ENCODE results near the gene SPATS2.
"Not testable (repeated sequence)": the region's sequence is repeated elsewhere in the genome, so short reads cannot be mapped to it uniquely, and the experiment has no call there.

Gene SPATS2

DNA sequence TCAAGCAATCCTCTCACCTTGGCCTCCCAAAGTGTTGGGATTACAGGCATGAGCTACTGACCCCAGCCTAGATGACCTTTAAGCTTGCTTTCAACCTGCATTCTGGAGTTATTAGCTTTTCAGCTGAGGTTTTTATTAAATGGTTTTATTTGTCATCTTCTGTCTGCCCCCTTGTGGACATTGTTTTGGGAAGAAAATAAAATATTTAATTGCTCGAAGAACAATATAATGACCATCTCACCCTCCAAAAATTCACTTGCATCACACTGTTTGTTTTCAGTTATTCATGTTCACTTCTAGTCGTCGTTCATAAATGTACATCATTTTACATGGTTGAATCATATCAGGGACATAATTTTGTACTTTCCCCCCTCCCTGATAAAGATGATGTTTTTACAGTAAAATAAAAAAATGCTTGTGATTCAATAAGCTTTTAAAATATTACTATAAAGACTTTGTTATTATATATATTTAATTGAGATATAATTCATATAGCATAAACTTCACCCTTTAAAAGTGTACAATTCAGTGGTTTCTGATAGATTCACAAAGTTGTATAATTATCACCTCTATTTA, 10.1 kb upstream of the SPATS2 start:
- DNase-seq: no peak

DNA sequence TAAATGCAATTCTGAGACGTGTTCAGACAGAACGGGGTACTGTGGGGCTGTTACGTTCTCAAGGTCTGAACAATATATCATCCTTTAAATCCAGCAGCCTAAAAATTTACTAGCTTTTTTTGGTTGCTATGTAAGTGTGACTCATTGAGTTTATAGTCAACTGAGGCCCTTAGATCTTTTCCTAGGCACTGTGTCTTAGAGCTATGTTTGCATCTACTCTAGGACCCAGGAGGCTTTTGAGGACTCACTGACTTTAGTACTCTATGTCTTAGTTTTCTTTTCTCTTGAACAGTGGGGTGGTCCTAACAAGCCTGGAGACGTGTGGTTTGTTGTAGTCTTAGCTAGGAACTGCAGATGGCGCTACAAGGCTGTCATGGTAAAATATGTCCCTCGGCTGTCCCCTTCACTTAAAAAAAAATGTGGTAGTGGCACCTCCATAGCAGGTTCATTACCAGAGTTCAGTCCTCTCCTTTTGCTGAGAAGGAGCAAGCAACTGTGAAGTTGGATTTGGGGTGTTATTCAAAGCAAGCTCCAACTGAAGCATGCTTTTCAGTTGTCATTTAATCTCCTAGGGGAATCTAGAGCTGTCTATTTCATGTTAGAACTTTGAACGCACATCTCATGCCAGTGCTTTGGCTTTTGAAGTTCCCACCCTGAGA, 8.7 kb upstream of the SPATS2 start:
- DNase-seq: no peak

DNA sequence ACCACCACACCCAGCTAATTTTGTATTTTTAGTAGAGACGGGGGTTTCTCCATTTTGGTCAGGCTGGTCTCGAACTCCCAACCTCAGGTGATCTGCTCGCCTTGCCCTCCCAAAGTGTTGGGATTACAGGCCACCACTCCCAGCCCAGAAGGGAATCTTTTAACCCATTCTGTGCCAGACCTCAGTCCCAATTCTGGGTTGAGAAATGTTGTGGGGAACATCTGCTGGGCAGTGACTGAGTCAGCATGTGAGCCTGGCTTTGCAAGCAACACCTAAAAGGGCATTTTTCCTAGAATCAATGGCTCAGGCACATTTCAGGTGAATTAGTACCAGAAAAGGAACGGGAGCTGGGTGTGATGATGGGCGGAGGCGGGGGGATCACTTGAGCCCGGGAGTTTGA, 7.6 kb upstream of the SPATS2 start:
- no peak for DNase-seq

DNA sequence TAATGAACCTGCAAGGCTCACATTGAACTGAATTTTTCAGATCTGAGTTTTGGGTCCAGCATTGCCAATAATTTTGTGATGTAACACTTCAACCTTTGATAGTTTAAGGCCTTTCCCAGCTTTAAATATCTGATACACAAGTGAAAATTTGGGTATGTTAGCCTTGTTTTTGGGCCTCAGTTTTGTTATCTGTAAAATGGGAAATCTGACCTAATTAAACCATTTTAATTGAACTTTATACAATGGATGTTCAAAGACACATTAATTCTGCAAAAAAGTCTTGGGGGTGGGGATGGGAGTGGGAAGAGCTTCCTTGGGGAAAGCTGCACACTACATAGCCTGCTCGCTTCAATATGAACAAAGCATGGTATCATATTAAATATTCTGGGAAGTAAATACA, 5.2 kb upstream of the SPATS2 start:
- DNase-seq: no peak

DNA sequence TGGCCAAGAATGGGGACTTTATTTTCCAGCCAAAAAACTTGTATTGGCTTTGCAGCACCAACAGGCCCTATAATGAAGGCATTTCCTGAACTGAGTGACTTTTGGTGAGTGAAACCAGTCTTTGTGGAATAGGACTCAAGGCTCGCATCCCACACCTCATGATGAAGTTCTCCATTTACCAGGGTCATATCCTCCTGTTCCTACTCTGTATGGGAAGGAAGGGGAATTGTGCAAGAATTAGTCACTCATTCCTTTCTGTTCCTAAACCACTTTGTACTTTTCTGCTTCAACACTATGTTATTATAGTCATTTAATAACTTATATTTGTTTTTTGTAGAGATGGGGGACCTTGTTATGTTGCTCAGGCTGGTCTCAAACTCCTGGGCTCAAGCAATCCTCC, 2.3 kb upstream of the SPATS2 start:
- DNase-seq: no peak

DNA sequence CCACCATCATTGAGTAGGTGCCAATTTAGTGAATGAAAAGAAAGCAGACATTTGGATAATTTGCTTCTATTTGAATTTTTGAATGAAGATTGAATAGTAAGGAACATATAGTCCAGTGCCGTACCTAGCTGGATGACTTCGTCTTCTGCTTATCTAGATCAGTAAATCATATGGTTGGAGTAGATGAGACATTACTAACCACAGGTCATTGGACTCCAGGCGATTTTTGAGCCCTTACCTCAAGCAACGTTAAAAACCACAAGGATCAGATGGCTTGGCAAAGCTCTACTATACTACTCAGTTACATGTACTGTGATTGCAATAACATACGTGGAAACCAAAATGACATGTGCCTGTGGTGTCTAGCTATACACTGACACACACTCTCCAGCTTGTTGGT, 1.7 kb upstream of the SPATS2 start:
- DNase-seq: no peak

DNA sequence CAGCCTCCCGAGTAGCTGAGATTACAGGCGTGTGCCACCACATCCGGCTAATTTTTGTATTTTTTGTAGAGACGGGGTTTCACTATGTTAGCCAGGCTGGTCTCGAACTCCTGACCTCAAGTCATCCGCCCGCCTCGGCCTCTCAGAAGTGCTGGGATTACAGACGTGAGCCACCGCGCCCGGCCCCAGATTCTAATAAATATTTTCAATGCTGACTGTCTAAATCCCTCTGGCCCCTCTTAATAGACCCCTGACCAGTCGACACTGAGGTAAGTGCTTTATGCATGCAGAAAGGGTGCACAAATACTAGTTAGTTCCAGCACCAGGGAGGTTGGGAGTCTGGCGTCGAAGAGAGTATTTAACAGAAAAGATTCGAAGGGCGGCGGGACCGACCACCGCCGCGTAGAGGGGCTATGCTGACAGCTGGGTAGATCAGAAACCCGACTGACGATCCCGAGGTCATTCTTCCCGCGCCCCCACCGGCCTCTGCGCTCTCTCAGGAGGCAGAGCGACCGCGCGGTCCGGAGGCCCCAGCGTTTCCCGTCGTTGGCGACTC, 1.1 kb upstream of the SPATS2 start:
- no peak for DNase-seq

DNA sequence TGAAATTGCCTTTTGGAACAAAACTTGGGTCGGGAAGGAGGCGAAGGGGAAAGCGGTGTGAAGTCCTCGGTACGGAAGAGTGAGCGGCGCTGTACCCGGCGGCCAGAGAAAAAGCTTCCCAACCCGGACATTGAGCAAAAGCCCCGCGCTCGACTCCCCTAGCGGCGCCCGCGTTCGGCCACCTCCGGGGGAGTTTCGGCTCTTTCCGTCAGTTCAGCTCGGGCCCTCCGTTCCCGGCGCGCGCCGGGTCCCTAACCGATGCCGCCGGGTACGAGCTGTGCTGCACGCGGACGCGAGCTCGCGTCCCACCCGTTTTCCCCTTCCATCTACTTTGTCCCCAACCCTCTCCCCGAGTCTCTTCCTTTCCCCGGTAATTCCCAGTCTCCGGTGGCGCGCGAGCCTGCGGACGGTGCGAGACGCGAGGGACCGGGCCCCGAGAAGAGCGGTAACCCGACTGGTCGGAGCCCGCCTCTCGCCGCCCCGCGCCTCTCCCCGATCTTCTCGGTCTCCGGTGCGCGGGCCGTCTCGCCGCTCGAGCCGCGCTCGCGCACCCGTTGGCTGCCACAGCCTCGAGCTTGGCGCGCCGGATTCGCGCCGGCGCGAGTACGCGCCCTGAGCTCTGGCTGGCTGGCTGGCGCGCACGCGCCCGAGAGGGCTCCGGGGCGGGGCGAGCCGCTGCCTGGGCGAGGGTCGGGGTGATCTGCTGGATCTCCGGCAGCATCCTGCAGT, 446 bp upstream of the SPATS2 start:
- peak; percentile 90 for DNase-seq

DNA sequence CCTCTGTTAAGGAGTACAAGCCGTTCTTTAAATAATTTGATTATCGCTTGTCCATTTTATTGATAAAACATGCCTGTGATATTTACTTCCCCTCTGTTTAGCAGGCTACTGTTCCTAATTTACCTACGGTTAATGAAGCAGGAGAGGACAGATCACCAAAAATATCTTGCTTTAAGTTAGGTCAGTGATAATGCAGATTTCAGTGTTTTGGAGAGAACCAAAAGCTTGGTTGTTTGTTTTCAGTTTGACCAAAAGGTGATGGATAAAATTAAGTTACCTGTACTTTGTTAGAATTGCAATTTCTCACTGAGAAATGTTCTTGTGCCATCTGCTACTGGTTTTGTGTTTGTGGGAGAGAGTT, 958 bp downstream of the SPATS2 start:
- DNase-seq: no peak

DNA sequence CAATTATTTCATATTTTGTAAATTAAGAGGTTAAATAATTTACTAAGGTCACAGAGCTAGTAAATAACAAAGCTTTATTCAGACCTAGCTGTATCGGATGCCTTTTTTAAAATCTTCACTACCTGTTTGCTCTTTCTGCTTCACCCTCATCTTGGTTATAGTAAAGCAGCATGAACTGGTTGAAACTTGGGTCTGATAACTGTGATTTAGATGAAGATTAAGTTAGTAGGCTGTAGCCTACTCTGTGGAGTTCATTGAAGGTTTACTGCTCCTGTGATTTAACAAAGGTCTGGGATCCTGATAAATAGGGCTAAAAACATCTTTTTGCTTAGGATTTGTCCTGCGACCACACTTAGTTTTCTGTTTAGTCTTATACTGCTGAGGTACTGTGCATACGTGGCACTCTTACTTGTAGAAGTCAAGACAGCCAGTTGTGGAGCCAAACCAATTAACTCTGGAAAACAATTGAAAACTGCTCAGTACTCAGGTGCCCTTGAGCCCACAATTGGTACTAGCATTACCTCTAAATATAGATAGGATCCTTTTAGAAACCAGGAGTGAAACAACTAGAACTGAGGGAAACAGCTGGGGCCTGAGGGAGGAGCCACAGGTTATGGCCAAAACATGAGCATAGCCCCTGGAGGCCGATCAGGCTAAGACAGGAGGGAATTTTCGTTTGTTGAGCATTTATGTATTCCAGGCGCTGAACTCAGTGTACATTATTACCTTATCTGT, 2.3 kb downstream of the SPATS2 start:
- DNase-seq: peak; percentile 32

DNA sequence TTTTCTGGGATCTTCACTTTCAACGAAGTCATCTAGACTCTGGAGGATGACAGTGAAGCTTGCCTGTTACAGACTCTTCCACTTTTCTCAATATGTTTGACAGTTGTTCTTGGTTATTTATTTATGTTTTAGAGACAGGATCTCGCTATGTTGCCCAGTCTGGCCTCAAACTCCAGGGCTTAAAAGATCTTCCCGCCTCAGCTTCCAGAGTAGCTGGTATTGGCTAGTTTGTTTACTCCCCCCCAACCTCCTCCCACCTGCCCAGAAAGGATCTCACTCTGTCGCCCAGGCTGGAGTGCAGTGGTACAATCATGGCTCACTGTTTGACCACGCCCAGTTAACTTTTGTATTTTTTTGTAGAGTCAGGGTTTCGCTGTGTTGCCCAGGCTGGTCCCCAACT, 3.3 kb downstream of the SPATS2 start:
- no peak for DNase-seq

DNA sequence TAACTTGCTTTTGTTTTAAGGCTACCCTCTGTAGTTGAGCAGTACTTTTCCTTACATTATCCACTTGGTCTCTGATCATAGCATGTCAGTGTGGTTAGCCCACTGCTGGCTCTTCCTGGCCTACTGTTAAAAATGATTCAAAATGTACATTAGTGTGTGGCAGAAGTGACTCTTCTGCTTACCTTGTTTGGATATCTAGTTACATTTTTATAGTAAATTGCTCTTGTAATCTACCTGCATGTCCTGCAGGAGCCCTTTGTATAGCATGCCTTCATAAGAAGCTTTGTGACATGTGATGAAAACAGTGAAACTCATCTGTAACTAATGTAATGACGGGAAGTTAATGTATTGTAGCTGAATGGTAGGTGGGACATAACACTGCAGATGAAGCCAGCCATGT, 8.1 kb downstream of the SPATS2 start:
- no peak for DNase-seq

DNA sequence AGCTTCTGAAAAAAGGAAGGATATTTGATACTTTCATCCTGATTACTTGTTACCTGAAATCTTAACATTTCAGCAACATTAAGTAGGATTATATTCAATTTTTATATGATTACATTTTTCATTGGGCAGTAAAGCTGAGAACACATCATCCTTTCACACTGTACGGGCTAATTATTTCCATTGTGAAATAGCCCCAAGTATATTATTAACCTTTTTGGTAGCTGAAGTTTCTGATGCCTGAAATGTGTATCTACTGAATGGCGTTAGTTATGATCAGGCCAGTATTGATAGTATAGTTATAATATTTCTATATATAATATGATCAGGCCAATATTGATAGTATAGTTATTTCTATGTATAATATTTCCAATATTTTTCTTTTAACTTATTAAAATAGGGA, 10.1 kb downstream of the SPATS2 start:
- no peak for DNase-seq

DNA sequence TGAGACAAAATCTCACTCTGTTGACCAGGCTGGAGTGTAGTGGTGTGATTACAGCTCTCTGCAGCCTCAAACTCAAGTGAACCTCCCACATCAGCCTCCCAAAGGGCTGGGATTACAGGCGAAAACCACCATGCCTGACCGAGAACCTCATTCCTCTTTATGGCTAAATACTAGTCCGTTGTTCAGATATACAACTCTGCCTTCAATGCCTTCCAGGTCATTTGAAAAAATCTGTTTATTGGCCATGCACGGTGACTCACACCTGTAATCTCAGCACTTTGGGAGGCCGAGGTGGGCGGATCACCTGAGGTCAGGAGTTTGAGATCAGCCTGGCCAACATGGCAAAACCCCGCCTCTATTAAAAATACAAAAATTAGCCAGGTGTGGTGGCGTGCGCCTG, 12.9 kb downstream of the SPATS2 start:
- DNase-seq: not testable (repeated sequence)

DNA sequence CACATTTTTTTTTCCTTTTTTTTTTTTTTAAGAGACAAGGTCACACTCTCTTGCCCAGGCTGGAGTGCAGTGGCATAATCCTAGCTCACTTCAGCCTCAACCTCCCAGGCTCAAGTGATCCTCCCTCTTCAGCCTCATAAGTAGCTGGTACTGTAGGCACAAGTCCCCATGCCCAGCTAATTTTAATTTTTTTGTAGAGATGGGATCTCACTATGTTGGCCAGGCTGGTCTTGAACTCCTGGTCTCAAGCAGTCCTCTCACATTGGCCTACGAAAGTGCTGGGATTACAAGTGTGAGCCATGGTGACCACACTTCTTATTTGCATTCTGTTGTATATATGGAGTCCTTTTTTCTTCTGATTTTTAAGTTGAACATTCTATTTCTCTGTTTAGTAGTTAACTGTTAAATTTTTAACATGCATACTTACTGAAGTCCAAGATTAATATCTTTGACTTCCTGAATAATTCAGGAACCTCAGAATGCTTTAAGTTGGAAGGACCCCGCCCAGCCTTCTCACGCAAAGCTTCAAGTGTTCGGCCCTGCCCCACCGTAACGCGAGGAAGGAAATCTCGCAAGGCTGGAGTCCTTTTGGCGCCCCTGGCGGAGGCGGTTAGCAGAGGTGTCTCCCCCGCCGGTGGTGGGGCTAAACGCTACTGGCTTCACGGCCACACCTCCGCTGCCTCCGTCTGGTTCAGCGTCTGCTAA, 21.6 kb downstream of the SPATS2 start:
- peak; percentile 63 for DNase-seq

DNA sequence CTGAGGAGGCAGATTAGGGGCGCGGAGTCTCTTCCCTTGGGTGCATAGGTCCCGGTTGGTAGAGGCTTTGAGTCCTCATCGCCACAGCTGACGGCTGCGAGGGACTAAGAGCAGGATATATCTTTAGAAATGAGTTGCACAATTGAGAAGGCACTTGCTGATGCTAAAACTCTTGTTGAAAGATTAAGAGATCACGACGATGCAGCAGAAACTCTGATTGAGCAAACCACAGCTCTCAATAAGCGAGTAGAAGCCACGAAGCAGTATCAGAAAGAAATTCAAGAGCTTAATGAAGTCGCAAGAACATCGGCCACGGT, 22.1 kb downstream of the SPATS2 start:
- DNase-seq: no peak

DNA sequence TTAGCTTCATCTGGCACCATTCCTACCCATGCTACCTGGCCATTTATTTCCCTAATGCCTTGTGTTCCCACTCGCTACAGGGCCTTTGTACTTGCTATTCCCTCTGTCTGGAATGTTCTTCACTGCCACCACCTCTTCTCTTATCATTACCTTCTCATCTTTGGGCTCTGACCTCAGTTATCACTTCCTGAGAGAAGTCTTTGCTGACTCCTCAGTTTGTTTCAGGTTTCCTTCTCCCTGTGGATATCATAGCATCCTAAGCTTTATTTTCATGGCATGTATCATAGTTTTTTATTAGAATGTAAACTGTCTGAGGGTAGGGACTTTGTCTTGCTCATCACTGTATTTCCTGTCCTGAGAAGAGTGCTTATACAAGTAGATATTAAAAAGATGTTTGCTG, 29.7 kb downstream of the SPATS2 start:
- DNase-seq: no peak

DNA sequence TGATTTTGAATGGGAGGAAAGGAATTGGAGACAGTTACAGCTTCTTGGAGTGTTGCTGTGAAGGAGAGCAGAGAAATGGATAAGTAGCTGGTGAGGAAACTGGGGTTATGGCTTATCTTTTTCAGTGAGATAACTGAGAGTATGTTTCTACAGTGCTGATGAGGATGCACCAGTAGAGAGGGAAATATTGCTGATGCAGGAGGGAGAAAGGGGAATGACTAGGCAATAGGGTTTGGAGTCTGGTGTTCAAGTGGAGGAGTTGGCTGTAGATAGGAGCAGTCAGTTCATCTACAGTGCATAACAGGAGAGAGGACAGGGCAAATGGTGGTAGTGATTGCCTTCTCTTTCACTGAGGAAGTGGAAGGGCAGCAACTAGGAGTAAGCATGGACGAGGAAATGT, 33.0 kb downstream of the SPATS2 start:
- no peak for DNase-seq

DNA sequence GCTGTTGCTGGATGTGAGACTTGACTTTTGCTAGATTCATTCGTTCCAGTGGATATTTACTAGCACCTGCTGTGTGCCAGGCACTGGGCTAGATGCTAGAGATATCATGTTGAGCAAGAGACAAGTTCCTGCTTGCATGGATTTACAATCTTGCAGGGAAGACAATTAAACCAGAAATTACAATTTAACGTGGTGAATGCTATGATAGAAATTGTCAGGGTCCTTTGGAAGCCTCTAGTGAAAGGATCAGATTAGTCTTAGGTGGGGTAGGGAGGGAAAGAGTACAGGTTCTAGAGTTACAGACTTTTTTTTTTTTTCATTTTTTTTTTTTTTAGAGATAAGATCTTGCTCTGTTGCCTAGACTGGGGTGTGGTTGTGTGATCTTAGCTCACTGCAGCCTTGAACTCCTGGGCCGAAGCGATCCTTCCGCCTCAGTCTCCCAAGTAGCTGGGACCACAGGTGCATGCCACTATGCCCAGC, 36.7 kb downstream of the SPATS2 start:
- DNase-seq: no peak

DNA sequence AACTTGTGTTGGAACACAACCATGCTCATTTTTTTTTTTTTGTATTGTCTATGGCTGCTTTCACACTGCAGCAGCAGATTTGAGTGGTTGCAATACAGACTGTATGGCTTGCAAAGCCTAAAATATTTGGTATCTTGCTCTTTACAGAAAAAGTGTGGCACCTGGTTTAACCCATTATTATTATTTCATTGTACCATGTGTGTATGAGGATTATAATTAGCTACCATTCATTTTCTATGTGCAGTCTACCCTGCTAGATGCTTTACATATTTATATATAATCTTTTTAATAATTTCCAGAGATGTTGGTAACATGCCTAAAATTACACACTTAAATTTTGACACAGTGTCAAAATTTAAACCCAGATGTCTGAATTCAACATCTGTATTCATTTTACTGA, 37.7 kb downstream of the SPATS2 start:
- no peak for DNase-seq

DNA sequence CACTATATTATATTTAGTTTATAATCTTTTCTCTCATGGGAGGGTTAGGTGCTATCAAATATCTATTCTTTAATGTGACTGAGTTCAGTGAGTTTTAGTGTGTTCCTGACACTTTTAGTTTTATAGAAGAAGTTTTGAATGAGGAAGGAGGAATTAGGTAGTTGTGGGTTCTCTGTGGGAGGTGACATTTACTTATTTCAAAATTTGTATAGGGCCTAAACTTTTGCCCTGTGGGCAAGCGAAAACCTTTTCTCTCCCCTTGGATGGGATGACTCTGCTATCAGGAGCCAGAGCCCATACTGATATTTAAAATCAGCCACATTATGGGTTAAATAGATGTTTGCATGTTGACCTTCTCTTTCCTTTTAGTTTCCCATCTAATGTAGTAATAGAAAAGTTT, 43.6 kb downstream of the SPATS2 start:
- DNase-seq: no peak

DNA sequence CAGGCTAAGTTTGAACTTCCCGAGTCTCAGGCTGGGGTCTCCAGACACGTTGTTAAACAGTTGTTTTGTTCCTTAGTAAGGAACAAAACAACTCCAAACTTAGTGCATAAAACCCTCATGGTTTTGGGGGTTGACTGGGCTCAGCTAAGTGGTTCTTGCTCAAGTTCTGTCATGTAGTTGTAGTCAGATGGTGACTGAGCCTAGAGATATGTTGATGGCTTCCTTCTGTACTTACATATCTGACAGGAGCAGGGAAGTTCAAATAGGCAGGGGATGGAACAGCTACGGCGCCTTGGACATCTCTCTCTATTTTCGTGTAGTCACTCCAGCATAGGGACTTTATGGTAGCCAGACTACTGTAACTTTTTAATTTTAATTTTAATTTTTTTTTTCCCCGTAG, 45.7 kb downstream of the SPATS2 start:
- DNase-seq: no peak

DNA sequence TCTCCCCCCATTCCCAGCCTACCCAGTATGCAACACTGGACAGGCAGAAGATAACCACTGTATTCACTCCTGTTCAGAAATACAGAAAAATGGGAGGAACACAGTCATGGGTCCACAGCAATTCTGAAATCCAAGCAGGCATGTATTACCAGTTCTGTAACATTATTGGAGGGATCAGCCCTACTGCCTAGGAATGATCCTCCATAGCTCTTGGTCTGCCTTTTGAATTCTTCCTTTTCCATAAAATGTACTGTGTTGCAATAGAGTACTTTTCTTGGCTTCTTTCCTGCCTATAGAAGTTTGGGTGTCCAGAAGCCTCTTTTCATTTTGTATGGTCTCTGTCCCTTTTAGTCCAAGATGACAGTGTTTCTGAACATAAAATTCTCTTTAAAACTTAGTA, 46.5 kb downstream of the SPATS2 start:
- DNase-seq: no peak

Data from stimulated activated CD4-positive, alpha-beta T cell treated with anti-CD3 and anti-CD28 coated beads, Interleukin-4, amount 100 ng/mL, for 1 hour (primary cell).